Measurements from ENCODE around the gene IGFLR1. TPM values are rescaled to one million over a fixed set of nuclear protein-coding genes. Genes with fewer than 3 reads are reported as not detected.
A peak's percentile ranks its signal among the peaks of the same experiment; 100 is the strongest.

IGFLR1 gene, protein sequence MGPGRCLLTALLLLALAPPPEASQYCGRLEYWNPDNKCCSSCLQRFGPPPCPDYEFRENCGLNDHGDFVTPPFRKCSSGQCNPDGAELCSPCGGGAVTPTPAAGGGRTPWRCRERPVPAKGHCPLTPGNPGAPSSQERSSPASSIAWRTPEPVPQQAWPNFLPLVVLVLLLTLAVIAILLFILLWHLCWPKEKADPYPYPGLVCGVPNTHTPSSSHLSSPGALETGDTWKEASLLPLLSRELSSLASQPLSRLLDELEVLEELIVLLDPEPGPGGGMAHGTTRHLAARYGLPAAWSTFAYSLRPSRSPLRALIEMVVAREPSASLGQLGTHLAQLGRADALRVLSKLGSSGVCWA
- total RNA-seq: 136 and 138 TPM in 2 replicates

DNA sequence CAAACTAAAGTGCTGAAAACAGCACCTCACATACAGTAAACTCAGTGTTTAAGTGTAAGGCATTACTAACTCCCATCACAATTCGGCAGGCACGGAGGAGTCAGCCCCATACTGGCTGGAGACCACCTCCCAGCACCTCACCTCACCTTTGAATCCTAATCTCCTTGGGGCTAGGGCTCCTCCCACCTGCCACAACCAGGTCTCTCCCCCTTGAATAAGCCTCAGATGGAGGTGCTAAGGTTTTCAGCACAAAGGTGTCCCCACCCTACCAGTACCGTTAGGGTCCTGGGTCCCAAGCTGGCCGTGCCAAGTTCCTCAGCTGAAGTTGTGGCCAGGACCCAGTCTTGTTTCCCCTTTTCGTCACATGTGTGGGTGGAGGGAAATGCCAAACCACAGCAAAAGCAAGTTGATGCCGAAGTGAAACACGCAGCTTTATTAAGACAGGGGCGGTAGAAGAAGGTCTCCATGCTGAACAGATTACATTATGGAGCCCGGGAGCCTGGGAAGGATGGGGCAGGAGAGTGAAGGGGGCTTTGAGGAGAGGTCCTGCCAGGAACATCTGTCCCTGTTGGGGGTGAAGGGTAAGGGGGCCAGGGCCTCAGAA, at the start of gene IGFLR1:
TSS of gene IGFLR1 (minus strand) at position 332 of the 604 bp plus-strand sequence. CDS start 1,272 bp downstream, outside the sequence.
- Mint-ChIP-seq H3K27me3 (ENCODE audit: low read depth) (no peaks in the 10 kb centered on the region), H3K36me3 (ENCODE audit: low read depth) (peaks cover 40% of the 10 kb centered on the region), H3K27ac (peak within 1 kb of the TSS; percentile 95), H3K4me1 (ENCODE audit: low read depth) (peaks cover 31% of the 10 kb centered on the region), H3K9me3 (no peaks in the 10 kb centered on the region), H3K4me3 (ENCODE audit: low read depth) (peak within 1 kb of the TSS; percentile 95)
- peak; percentile 65 for DNase-seq (ENCODE audit: low spot score)
- intact Hi-C loops (cut with micrococcal nuclease): loop anchor here (5.0 to 10.0 kb wide), 4 partner anchors 95 to 473 kb away; partner anchors contain the start of genes COX6B1, SDHAF1, THAP8 and WDR62

DNA sequence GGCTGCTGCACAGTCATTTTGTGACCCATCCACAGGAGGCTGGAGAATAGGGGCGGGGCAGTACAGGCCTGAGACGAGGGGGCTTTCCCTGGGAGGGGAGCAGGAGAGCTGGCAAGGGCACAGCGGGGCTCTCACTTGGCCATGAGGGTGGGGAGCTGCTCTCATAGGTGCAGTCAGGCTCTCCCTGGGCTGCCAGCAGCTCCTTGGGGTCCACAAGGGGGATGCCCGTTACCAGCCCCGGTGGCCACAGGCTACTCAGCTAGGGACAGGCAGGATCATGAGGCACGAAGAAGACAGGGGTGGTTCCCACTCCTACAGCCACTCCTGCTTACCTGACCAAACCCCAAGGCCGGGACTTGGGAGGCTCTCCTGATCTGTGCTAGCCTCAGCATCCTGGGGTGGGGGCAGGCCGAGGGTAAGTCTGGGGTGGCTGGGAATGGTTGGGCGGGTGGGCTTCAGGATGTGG, 49.6 kb upstream of the IGFLR1 start:
- Mint-ChIP-seq H3K27ac (no peak overlapping the region), H3K36me3 (ENCODE audit: low read depth) (no peaks in the 10 kb centered on the region), H3K9me3 (no peaks in the 10 kb centered on the region), H3K27me3 (ENCODE audit: low read depth) (peaks cover 11% of the 10 kb centered on the region), H3K4me3 (ENCODE audit: low read depth) (no peak overlapping the region), H3K4me1 (ENCODE audit: low read depth) (no peaks in the 10 kb centered on the region)
- DNase-seq (ENCODE audit: low spot score): no peak
- intact Hi-C loops (cut with micrococcal nuclease): no loop called here

DNA sequence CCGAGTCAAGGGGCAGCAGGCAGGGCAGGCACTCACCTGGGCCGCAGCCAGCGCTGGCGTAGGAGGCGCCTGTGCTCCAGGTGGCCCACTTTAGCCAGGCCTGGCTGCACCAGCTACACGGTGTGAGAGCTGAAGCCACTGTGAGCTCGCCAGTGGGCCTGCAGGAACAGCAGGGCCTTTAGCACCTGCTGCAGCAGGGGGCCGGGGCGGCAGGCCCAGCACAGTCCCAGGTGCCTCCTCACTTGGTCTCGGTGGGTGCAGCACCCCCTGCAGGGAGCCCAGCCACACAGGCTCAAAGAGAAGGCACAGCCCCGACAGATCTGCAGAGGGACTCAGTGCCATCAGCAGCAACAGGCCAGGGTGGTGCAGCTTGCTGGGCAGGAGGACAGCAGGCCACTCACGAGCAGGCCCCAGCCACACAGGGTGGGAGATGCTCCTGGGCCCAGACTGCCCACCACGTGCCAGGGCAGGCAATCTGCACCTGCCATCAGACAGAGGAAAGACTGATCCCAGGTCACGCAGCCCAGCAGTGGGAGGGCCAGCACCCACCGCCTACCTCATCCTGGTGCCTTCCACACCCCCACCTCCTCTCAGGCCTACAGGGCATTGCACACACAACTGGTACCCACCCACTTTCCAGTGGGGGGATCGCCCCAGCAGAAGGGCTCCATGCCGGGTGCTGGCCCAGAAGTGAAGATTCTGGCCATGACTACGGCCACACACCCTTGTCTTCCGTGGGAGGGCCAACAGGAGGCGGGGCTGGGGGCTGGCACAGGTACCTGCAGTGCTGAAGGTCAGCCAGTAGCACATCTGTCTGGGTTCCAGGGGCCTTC, 48.9 kb upstream of the IGFLR1 start:
- no peaks in the 10 kb centered on the region for H3K9me3 Mint-ChIP-seq
- no peaks in the 10 kb centered on the region for H3K4me1 Mint-ChIP-seq (ENCODE audit: low read depth)
- intact Hi-C loops (cut with micrococcal nuclease): no loop called here
- DNase-seq (ENCODE audit: low spot score): no peak
- H3K4me3 Mint-ChIP-seq (ENCODE audit: low read depth): no peak overlapping the region
- no peak overlapping the region for H3K27ac Mint-ChIP-seq
- peaks cover 4% of the 10 kb centered on the region for H3K27me3 Mint-ChIP-seq (ENCODE audit: low read depth)
- no peaks in the 10 kb centered on the region for H3K36me3 Mint-ChIP-seq (ENCODE audit: low read depth)

DNA sequence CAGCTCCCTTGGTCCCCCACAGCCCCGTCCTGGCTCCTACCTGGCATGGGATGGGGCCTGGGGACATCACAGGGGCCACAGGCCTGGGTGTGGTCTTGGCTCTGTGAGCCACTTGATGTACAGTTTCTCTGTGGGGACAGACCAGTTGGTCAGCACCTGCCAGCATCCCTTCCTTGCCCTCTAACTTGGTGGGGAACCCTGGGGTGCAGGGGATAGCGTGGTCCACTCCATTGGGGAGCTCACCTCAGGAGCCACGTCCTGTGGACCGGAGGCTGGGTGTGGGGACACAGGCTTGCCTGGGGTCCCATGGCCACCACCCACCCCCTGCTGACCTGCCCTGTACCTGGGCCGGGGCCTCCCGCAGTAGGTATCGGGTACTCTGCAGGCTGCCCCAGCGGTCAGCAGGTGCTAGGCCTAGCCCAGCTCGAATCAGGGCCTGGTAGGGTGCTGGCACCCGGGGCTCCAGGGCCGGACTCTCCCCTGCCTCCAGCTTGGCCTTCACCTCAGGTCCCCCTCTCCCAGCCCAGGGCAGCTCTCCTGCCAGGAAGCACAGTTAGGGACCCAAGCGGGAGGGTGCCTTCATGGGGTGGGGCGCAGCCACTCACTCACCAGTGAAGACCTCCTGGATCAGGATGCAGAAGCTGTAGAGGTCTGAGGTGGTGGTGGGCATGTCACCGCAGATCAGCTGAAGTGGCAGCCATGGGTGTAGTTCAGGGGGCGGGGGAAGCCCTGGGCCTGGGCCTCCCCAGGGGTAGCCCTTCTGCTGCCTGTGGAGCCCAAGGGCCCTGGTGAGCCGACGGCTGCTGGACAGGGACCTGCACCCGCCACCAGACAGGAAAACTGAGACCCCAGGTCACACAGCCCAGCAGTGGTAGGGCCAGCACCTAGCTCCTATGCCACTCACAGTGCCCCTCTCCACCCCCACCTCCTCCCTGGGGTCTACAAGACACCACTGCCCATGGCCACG, 48.0 kb upstream of the IGFLR1 start:
- intact Hi-C loops (cut with micrococcal nuclease): no loop called here
- DNase-seq (ENCODE audit: low spot score): no peak
- no peak overlapping the region for H3K4me3 Mint-ChIP-seq (ENCODE audit: low read depth)
- H3K27me3 Mint-ChIP-seq (ENCODE audit: low read depth): no peaks in the 10 kb centered on the region
- H3K27ac Mint-ChIP-seq: no peak overlapping the region
- no peaks in the 10 kb centered on the region for H3K9me3 Mint-ChIP-seq
- no peaks in the 10 kb centered on the region for H3K36me3 Mint-ChIP-seq (ENCODE audit: low read depth)
- no peaks in the 10 kb centered on the region for H3K4me1 Mint-ChIP-seq (ENCODE audit: low read depth)

DNA sequence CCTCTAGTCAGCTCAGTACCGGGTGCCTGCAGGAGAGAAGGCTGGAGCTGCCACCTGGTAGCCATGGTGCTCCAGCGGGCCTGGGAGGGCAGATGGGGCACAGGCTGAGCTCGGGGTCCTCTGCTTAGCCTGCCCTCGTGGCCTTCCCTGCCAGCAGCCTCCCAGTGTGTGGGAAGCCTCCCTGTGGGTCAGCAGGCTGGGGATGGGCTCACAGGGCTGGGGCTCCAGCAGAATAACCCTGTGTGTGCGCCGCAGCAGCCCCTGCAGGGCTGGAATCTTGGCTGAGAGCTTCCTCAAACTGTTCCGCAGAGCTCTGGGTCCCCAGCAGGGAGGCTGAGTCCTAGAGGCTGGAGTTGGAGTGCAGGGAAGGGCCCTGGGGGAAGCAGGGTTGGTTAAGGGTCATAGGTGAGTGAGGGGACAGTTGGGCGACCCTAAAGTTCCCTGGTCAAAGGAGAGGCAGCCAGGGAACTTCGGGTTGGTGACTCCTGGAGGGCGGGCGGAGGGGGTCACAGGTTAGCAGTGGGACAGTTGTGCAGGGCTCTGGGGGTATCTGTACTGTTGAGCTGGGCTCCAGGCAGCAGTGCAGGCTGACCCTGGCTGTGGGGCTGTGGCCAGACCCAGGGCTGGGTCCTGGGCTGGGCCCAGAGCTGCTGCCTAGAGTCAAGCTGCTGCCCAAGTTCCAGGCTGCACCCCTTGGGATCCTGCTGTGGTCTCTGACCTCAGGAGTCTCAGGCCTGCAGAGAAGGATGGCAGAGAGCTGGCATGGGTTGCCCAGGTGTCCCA, 47.1 kb upstream of the IGFLR1 start:
- Mint-ChIP-seq H3K9me3 (no peaks in the 10 kb centered on the region), H3K36me3 (ENCODE audit: low read depth) (no peaks in the 10 kb centered on the region), H3K4me1 (ENCODE audit: low read depth) (no peaks in the 10 kb centered on the region), H3K4me3 (ENCODE audit: low read depth) (no peak overlapping the region), H3K27ac (no peak overlapping the region), H3K27me3 (ENCODE audit: low read depth) (no peaks in the 10 kb centered on the region)
- intact Hi-C loops (cut with micrococcal nuclease): no loop called here
- no peak for DNase-seq (ENCODE audit: low spot score)

DNA sequence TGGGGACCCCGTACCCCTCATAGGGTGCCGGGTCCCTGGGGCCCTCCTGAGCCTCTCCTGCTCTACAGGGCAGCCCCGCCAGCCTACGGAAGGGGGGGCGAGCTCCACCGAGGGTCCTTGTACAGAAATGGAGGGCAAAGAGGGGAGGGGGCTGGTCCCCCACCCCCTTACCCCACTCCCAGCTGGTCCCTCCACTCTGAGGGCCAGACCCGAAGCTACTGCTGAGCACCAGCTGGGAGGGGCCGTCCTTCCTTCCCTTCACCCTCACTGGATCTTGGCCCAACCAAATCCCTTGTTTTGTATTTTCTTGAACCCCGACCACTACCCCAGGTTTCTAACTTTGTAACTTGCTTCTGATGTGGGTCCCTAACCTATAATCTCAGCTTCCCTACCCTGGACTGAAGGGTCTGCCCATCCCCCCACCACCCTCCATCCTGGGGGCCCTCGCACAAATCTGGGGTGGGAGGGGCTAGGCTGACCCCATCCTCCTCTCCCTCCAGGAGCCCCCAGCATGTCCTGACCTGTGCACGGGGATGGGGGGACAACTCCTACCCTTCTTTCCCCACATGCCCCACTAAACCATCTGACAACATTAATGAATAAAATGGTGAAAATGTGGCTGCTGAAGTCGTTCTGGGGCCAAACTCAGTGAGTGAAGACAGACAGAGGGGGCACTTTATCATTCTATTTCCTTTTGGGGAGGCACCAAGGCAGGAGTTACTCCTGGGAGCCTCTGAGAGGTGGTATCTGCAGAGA, 46.1 kb upstream of the IGFLR1 start:
- no peaks in the 10 kb centered on the region for H3K4me1 Mint-ChIP-seq (ENCODE audit: low read depth)
- H3K36me3 Mint-ChIP-seq (ENCODE audit: low read depth): peaks cover 3% of the 10 kb centered on the region
- intact Hi-C loops (cut with micrococcal nuclease): no loop called here
- H3K9me3 Mint-ChIP-seq: no peaks in the 10 kb centered on the region
- H3K27me3 Mint-ChIP-seq (ENCODE audit: low read depth): no peaks in the 10 kb centered on the region
- H3K27ac Mint-ChIP-seq: no peak overlapping the region
- H3K4me3 Mint-ChIP-seq (ENCODE audit: low read depth): no peak overlapping the region
- DNase-seq (ENCODE audit: low spot score): no peak

DNA sequence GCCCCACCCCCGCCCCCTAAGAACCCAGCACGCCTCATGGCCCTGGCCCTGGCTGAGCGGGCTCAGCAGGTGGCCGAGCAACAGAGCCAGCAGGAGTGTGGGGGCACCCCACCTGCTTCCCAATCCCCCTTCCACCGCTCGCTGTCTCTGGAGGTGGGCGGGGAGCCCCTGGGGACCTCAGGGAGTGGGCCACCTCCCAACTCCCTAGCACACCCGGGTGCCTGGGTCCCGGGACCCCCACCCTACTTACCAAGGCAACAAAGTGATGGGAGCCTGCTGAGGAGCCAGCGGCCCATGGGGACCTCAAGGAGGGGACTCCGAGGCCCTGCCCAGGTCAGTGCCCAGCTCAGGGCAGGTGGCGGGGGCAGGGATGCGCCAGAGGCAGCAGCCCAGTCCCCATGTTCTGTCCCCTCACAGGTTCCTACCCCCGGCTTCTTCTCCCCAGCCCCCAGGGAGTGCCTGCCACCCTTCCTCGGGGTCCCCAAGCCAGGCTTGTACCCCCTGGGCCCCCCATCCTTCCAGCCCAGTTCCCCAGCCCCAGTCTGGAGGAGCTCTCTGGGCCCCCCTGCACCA, 45.1 kb upstream of the IGFLR1 start:
- Mint-ChIP-seq H3K27ac (no peak overlapping the region), H3K4me1 (ENCODE audit: low read depth) (no peaks in the 10 kb centered on the region), H3K27me3 (ENCODE audit: low read depth) (no peaks in the 10 kb centered on the region), H3K4me3 (ENCODE audit: low read depth) (no peak overlapping the region), H3K9me3 (no peaks in the 10 kb centered on the region), H3K36me3 (ENCODE audit: low read depth) (peaks cover 11% of the 10 kb centered on the region)
- DNase-seq (ENCODE audit: low spot score): no peak
- intact Hi-C loops (cut with micrococcal nuclease): no loop called here

DNA sequence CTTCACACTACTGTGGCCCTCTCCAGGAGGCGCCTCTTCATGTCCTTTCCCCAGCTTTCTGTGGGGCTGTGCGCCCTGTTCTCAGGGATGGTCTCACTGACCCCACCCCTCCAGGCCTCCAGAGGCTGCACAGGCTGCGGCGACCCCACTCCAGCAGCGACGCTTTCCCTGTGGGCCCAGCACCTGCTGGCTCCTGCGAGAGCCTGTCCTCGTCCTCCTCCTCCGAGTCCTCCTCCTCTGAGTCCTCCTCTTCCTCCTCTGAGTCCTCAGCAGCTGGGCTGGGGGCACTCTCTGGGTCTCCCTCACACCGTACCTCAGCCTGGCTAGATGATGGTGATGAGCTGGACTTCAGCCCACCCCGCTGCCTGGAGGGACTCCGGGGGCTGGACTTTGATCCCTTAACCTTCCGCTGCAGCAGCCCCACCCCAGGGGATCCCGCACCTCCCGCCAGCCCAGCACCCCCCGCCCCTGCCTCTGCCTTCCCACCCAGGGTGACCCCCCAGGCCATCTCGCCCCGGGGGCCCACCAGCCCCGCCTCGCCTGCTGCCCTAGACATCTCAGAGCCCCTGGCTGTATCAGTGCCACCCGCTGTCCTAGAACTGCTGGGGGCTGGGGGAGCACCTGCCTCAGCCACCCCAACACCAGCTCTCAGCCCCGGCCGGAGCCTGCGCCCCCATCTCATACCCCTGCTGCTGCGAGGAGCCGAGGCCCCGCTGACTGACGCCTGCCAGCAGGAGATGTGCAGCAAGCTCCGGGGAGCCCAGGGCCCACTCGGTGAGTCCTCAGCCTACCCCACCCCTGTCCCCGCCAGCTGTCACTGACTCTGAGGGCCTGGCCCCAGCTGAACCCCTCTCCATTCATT, 44.3 kb upstream of the IGFLR1 start:
- Mint-ChIP-seq H3K27me3 (ENCODE audit: low read depth) (no peaks in the 10 kb centered on the region), H3K9me3 (no peaks in the 10 kb centered on the region), H3K27ac (no peak overlapping the region), H3K4me3 (ENCODE audit: low read depth) (no peak overlapping the region), H3K4me1 (ENCODE audit: low read depth) (no peaks in the 10 kb centered on the region), H3K36me3 (ENCODE audit: low read depth) (peaks cover 14% of the 10 kb centered on the region)
- intact Hi-C loops (cut with micrococcal nuclease): no loop called here
- DNase-seq (ENCODE audit: low spot score): no peak

DNA sequence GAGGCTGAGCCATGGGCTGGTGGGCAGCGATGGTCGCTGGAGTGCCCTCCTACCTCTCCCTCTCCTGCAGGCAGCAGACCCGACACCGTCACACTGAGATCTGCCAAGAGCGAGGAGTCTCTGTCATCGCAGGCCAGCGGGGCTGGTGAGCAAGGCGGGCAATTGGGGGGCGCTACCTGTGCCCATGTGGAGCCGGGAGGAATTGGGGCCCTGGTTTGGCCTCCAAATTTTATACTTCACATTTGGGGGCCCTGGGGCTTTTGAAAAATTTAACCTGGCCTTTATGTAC, 43.0 kb upstream of the IGFLR1 start:
- H3K4me3 Mint-ChIP-seq (ENCODE audit: low read depth): no peak overlapping the region

DNA sequence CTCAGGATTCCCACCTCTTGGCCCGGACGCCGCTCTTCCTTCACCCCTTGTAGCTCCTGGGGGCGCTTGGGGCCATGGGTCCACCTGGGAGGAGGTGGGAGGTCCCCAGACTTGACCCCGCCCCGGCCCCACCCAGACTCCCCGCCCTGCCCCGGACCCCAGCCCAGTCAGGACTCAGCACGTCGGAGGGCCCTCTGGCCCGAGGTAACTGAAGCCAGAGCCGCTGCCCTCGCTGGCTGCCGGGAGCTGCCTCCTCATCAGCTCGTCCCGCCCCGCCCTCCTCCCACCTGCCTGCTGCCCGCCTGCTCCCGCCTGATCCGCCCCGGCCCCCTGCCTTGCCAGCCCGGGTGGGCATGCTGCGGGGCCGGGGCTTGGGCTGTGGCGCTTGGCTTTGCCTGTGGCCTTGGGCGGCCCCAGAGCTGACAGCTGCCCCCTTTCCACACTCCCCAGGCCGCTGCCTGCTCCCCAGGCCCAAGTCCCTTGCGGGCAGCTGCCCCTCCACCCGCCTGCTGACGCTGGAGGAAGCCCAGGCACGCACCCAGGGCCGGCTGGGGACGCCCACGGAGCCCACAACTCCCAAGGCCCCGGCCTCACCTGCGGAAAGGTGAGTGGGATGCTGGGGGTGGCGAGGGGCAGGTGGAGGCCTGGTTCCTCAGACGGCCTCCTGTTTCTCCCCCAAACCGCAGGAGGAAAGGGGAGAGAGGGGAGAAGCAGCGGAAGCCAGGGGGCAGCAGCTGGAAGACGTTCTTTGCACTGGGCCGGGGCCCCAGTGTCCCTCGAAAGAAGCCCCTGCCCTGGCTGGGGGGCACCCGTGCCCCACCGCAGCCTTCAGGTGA, 42.5 kb upstream of the IGFLR1 start:
- Mint-ChIP-seq H3K27ac (no peak overlapping the region), H3K4me3 (ENCODE audit: low read depth) (no peak overlapping the region), H3K36me3 (ENCODE audit: low read depth) (peaks cover 19% of the 10 kb centered on the region), H3K4me1 (ENCODE audit: low read depth) (no peaks in the 10 kb centered on the region), H3K27me3 (ENCODE audit: low read depth) (no peaks in the 10 kb centered on the region), H3K9me3 (no peaks in the 10 kb centered on the region)
- intact Hi-C loops (cut with micrococcal nuclease): no loop called here
- no peak for DNase-seq (ENCODE audit: low spot score)

More for the DNA sequence above, 43.0 kb upstream of the IGFLR1 start:
- H3K9me3 Mint-ChIP-seq: no peaks in the 10 kb centered on the region
- H3K27ac Mint-ChIP-seq: no peak overlapping the region
- no peaks in the 10 kb centered on the region for H3K4me1 Mint-ChIP-seq (ENCODE audit: low read depth)
- intact Hi-C loops (cut with micrococcal nuclease): no loop called here
- peaks cover 19% of the 10 kb centered on the region for H3K36me3 Mint-ChIP-seq (ENCODE audit: low read depth)
- no peaks in the 10 kb centered on the region for H3K27me3 Mint-ChIP-seq (ENCODE audit: low read depth)
- DNase-seq (ENCODE audit: low spot score): no peak
